Measurements from ENCODE around the gene NEK11. TPM values are rescaled to one million over a fixed set of nuclear protein-coding genes. Genes with fewer than 3 reads are reported as not detected.

NEK11 gene
- polyA plus RNA-seq, 1 donor (not counting 4 experiments of a cell fraction or from before 2014, with no cell fraction given) = 9.4 TPM

DNA sequence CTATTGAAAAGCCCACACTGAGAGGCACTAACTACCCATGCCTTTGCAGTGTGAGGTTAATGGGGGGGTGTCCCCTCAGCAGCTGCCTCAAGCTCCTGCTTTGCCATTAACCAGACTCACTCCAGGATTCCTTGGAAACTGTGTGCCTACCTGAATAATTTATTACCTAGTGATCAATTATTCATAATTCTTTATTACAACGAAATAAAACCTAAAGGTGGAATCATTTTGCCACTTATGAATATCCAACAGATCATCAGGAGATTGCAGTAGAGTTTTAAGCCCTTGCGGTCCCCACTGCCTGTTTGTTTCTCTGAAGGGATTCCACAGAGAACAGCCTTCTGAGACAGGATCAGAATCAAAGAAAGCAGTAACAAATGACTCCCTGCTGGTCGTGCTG, 23.3 kb downstream of the NEK11 start:
- no peak for FAIRE-seq
- dilution Hi-C loops (cut with MboI; ENCODE audit: extremely low pct_ligation_motif_present, low sequenced_read_pairs) = no loop called here

DNA sequence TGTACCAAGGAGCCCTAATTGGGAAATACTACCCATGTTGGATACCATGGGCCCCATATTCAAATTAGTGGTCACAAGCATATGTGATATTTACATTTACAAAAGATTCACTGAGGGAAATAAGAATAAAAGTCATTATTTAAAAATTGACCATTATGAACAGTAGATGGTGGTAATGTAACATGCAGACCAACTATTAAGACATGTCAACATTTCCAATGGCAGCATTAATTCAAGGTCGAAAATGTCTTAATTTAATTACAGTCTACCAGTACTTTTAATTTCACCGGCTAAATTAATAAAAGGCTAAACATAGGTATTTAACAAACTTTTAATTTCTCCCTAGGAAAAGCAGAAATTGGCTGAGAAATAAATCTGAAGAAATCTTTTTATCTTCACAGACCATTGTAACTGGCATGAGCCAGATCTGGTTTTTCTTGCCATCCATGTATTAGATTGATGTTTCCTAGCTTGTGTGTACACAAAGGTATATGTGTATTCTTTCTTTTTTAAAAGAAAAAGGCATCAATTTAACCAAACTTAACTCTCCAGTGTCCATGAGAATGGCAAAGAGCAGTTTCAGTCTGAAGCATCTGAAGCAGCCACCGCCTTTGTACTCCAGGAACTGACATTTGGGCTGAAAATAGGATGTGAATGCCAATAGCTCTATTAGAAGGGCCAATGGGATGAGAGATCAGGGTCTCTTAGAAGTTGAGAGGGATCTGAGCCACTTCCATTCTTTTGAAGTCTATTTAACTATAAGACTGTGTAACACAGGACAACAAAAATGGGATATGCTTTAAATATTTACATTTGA, 26.6 kb downstream of the NEK11 start:
- H3K27ac ChIP-seq (ENCODE audit: control insufficient read depth, insufficient read depth, low read length) = no peak overlapping the region
- H3K4me2 ChIP-seq (ENCODE audit: control insufficient read depth, extremely low read depth, insufficient read depth, low read depth, low read length) = no peak overlapping the region
- no peak overlapping the region for H3K9ac ChIP-seq (ENCODE audit: control insufficient read depth, extremely low read depth, insufficient read depth, low read length)
- no peaks in the 10 kb centered on the region for H3K9me1 ChIP-seq (ENCODE audit: control insufficient read depth, extremely low read depth, insufficient read depth, low read length)
- FAIRE-seq (no peak), DNase-seq (ENCODE audit: low read depth, low spot score) (no peak)
- H4K20me1 ChIP-seq (ENCODE audit: control insufficient read depth, extremely low read depth, insufficient read depth, low read length) = no peaks in the 10 kb centered on the region
- no peak overlapping the region for H3K4me3 ChIP-seq (ENCODE audit: control insufficient read depth in 2 of 3, extremely low read depth in 1 of 3, insufficient read depth in 2 of 3, low read depth in 1 of 3, low read length in 3 of 3)
- no peaks in the 10 kb centered on the region for H3K79me2 ChIP-seq (ENCODE audit: control insufficient read depth, insufficient read depth, low read length)
- no peaks in the 10 kb centered on the region for H3K27me3 ChIP-seq (ENCODE audit: control insufficient read depth, extremely low read depth, insufficient read depth, low read length)
- no peaks in the 10 kb centered on the region for H3K9me3 ChIP-seq (ENCODE audit: control insufficient read depth, low read depth, low read length)
- dilution Hi-C loops (cut with MboI; ENCODE audit: extremely low pct_ligation_motif_present, low sequenced_read_pairs) = no loop called here
- no peak for TF ChIP-seq EZH2 (IDR thresholded peaks at IDR 0.05; ENCODE audit: low read length)
- TF ChIP-seq, protein P1, sequence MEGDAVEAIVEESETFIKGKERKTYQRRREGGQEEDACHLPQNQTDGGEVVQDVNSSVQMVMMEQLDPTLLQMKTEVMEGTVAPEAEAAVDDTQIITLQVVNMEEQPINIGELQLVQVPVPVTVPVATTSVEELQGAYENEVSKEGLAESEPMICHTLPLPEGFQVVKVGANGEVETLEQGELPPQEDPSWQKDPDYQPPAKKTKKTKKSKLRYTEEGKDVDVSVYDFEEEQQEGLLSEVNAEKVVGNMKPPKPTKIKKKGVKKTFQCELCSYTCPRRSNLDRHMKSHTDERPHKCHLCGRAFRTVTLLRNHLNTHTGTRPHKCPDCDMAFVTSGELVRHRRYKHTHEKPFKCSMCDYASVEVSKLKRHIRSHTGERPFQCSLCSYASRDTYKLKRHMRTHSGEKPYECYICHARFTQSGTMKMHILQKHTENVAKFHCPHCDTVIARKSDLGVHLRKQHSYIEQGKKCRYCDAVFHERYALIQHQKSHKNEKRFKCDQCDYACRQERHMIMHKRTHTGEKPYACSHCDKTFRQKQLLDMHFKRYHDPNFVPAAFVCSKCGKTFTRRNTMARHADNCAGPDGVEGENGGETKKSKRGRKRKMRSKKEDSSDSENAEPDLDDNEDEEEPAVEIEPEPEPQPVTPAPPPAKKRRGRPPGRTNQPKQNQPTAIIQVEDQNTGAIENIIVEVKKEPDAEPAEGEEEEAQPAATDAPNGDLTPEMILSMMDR (optimal IDR thresholded peaks at IDR 0.05 in 1 of 3, IDR thresholded peaks at IDR 0.05 in 1 of 3, conservative IDR thresholded peaks at IDR 0.05 in 1 of 3; ENCODE audit: extremely low read depth in 1 of 3, insufficient read depth in 2 of 3, low read length in 3 of 3) = peak in 2 of 3 experiments; percentile 7 to 35
- no peaks in the 10 kb centered on the region for H3K4me1 ChIP-seq (ENCODE audit: control insufficient read depth, extremely low read depth, insufficient read depth, low read length)
- H2AFZ ChIP-seq (ENCODE audit: control insufficient read depth, low read length) = no peak overlapping the region
- no peaks in the 10 kb centered on the region for H3K36me3 ChIP-seq (ENCODE audit: control insufficient read depth in 2 of 2, extremely low read depth in 1 of 2, insufficient read depth in 2 of 2, low read length in 2 of 2)

More for the DNA sequence above, 23.3 kb downstream of the NEK11 start:
- Histone ChIP-seq H3K4me3 (ENCODE audit: control insufficient read depth in 2 of 3, extremely low read depth in 1 of 3, insufficient read depth in 2 of 3, low read depth in 1 of 3, low read length in 3 of 3) (no peak overlapping the region), H3K9me3 (ENCODE audit: control insufficient read depth, low read depth, low read length) (no peaks in the 10 kb centered on the region), H3K9me1 (ENCODE audit: control insufficient read depth, extremely low read depth, insufficient read depth, low read length) (no peaks in the 10 kb centered on the region), H3K27me3 (ENCODE audit: control insufficient read depth, extremely low read depth, insufficient read depth, low read length) (no peaks in the 10 kb centered on the region), H2AFZ (ENCODE audit: control insufficient read depth, low read length) (no peak overlapping the region), H3K36me3 (ENCODE audit: control insufficient read depth in 2 of 2, extremely low read depth in 1 of 2, insufficient read depth in 2 of 2, low read length in 2 of 2) (no peaks in the 10 kb centered on the region), H3K4me2 (ENCODE audit: control insufficient read depth, extremely low read depth, insufficient read depth, low read depth, low read length) (no peak overlapping the region), H3K27ac (ENCODE audit: control insufficient read depth, insufficient read depth, low read length) (no peak overlapping the region), H3K9ac (ENCODE audit: control insufficient read depth, extremely low read depth, insufficient read depth, low read length) (no peak overlapping the region), H4K20me1 (ENCODE audit: control insufficient read depth, extremely low read depth, insufficient read depth, low read length) (no peaks in the 10 kb centered on the region), H3K79me2 (ENCODE audit: control insufficient read depth, insufficient read depth, low read length) (no peaks in the 10 kb centered on the region), H3K4me1 (ENCODE audit: control insufficient read depth, extremely low read depth, insufficient read depth, low read length) (no peaks in the 10 kb centered on the region)
- TF ChIP-seq EZH2 (IDR thresholded peaks at IDR 0.05; ENCODE audit: low read length) = no peak
- TF ChIP-seq, protein P1 (optimal IDR thresholded peaks at IDR 0.05 in 1 of 3, IDR thresholded peaks at IDR 0.05 in 1 of 3, conservative IDR thresholded peaks at IDR 0.05 in 1 of 3; ENCODE audit: extremely low read depth in 1 of 3, insufficient read depth in 2 of 3, low read length in 3 of 3) = no peak
- no peak for DNase-seq (ENCODE audit: low read depth, low spot score)

All from keratinocyte (primary cell).